ENCODE data around the gene RABGAP1. TPM values are rescaled to one million over a fixed set of nuclear protein-coding genes. Genes with fewer than 3 reads are reported as not detected.

Gene RABGAP1
- total and polyA plus RNA-seq, 8 donors: 7.6 to 35.2 (median 20.2) TPM

DNA sequence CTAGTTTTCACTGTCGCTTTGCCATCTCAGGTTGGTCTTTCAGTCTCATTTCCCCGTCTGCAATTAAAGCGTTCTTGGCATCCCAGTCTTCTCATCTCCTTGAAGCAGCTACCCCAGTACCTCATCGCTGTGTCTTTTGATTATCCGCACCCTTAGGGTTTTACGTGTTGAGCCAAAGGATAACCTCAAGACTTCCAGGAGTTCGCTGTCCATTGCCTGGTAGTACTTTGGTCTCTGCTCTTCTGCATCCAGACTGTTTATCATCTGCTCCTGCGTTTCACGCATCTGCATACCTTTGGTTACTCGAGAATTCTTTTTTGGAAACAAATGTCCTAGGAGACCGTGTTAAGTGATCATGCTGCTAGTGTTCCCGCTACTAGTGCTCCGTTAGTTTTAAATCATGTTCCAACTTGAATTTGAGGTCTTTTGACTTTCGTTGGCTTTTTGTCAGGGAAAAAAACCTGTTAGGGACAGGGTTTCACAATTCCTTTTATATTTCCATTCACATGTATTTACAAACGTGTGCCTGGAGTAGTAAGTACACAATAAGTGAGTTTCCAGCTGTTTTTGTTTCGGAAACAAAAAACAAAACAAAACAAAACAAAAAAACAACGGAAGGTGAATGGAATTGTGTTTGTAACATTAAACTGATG, 888 bp downstream of the RABGAP1 start:
- peaks cover 10 to 29% (median 22%) of the 10 kb centered on the region in 3 donors for H3K4me1 ChIP-seq
- H3K9me3 ChIP-seq: no peaks in the 10 kb centered on the region
- peak; percentile 8 to 31 (median 18) for ATAC-seq
- no peak for DNase-seq
- no peaks in the 10 kb centered on the region for H3K27me3 ChIP-seq
- peak overlapping the region; percentile 57 to 91 (median 82) for H3K27ac ChIP-seq
- TF ChIP-seq, protein P1, sequence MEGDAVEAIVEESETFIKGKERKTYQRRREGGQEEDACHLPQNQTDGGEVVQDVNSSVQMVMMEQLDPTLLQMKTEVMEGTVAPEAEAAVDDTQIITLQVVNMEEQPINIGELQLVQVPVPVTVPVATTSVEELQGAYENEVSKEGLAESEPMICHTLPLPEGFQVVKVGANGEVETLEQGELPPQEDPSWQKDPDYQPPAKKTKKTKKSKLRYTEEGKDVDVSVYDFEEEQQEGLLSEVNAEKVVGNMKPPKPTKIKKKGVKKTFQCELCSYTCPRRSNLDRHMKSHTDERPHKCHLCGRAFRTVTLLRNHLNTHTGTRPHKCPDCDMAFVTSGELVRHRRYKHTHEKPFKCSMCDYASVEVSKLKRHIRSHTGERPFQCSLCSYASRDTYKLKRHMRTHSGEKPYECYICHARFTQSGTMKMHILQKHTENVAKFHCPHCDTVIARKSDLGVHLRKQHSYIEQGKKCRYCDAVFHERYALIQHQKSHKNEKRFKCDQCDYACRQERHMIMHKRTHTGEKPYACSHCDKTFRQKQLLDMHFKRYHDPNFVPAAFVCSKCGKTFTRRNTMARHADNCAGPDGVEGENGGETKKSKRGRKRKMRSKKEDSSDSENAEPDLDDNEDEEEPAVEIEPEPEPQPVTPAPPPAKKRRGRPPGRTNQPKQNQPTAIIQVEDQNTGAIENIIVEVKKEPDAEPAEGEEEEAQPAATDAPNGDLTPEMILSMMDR (IDR thresholded peaks at IDR 0.05): no peak
- 2% methylated on average over 17 of the region's 17 CpGs for WGBS, 2 donors
- FAIRE-seq: no peak
- intact Hi-C loops (cut with DNase I): no loop called here
- peaks cover 0 to 5% (median 0%) of the 10 kb centered on the region in 3 donors for H3K36me3 ChIP-seq
- peak overlapping the region; percentile 48 to 78 (median 60) for H3K4me3 ChIP-seq

DNA sequence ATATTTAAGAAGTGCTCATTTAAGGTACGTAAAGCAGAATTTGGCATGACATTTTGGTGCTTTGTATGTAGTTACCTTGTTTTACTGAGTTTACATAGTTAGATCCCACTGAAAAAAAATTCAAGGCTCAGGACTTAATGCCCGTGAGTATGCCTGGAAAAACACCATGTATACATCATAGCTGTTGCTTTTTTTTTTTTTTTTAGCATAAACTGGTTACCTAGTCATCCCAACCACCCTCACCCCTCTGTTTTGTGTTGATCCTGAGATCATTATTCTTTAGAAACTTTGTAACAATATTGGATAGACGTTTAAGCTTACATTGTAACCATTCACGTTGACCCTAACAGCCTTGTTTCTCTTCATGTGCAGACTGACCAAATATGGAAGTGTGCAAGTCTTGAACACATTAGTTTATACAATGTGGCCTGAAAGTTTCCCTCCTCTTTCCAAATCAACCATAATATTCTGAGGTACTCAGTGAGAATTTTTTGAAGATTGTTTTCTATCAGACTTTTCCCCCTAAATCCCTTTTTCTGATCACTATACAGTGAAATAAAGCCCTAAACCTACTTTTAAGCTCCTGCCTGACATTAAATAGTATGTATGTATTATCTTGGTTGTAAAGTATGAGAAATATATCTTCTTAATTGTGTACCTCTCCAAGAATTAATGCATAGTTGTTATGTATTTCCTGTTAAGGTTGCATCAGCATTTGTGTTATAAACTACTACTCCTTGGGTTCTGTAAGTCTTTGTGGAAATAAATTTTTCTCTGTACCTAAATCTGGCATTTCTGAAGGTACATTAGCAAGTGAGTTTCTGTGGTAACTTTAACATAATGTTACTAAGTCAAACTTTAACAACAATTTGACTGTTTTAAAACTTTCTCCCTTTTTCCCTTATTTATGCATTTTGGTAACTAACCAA, 4.4 kb downstream of the RABGAP1 start:
- TF ChIP-seq, protein P1 (IDR thresholded peaks at IDR 0.05): no peak
- DNase-seq: no peak
- intact Hi-C loops (cut with DNase I): no loop called here
- Histone ChIP-seq H3K4me1 (peaks cover 11 to 46% (median 30%) of the 10 kb centered on the region in 3 donors), H3K27me3 (no peaks in the 10 kb centered on the region), H3K36me3 (no peaks in the 10 kb centered on the region), H3K27ac (no peak overlapping the region), H3K4me3 (no peak overlapping the region), H3K9me3 (no peaks in the 10 kb centered on the region)
- 68 to 72% methylated on average over 4 of the region's 4 CpGs for WGBS, 2 donors
- no peak for ATAC-seq
- FAIRE-seq: no peak

DNA sequence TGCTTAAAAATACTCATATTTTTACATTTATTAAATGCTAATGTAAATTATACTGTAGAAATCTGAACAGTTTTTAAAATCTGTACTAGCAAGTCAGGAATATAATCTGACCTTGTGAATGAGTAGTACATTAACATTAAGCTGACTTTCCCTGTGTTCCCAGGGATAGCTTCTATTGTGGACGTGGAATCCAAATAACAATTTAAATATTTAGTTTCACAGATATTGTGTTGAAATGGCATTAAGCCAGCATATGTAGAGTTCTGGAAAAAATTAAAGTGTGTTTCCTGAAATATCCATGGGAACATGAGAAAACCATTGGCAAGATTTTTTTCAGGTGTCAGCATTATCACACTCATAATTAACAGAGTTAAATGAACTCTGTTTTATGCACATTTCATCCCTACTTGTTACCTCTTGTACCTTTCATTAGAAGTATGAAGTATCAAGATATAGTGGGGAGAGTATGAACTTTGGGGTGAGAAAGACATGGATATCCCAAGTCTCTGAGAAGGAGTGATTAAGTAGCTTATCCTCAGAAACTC, 5.7 kb downstream of the RABGAP1 start:
- FAIRE-seq (no peak), ATAC-seq (no peak), DNase-seq (no peak)
- Histone ChIP-seq H3K9me3 (no peaks in the 10 kb centered on the region), H3K27me3 (no peaks in the 10 kb centered on the region), H3K27ac (peak overlapping the region in 2 of 4 donors; percentile 1 to 12), H3K4me1 (peaks cover 11 to 52% (median 30%) of the 10 kb centered on the region in 3 donors), H3K4me3 (no peak overlapping the region), H3K36me3 (no peaks in the 10 kb centered on the region)
- 11 to 13% methylated on average over 1 of the region's 1 CpG for WGBS, 2 donors
- intact Hi-C loops (cut with DNase I): no loop called here
- TF ChIP-seq, protein P1 (IDR thresholded peaks at IDR 0.05): no peak

DNA sequence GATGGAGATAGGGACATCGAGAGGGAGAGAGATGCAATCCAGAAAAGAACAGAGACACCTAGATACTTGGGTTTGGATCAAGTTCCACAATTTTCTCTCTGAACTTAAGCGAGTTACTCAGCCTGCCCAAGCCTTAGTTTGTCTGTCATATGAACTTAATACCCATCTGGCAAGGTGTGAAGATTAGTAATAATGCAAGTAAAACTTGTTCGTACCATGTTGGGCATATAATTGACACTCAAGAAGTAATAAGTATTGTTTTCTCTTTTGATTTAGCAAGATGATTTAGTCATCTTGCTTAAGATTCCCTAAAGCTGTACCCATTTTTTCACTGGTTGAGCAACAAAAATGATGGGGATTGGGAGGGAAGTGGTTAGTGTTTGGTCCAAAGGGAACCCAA, 7.5 kb downstream of the RABGAP1 start:
- no peak overlapping the region for H3K4me3 ChIP-seq
- H3K9me3 ChIP-seq: no peaks in the 10 kb centered on the region
- H3K27ac ChIP-seq: no peak overlapping the region
- 82% methylated on average over 3 of the region's 3 CpGs for WGBS, 2 donors
- intact Hi-C loops (cut with DNase I): no loop called here
- ATAC-seq (no peak), DNase-seq (no peak), FAIRE-seq (no peak)
- TF ChIP-seq, protein P1 (IDR thresholded peaks at IDR 0.05): no peak
- H3K4me1 ChIP-seq: peaks cover 11 to 40% (median 22%) of the 10 kb centered on the region in 3 donors
- H3K27me3 ChIP-seq: no peaks in the 10 kb centered on the region
- H3K36me3 ChIP-seq: no peaks in the 10 kb centered on the region

Data from pancreas (tissue), 10 donors.